ENCODE measurements around the gene FUBP3. TPM values are rescaled to one million over a fixed set of nuclear protein-coding genes. Genes with fewer than 3 reads are reported as not detected.
A peak's percentile ranks its signal among the peaks of the same experiment; 100 is the strongest.

FUBP3 gene
- total RNA-seq, 4 donors from 2014 or later = 22.4 to 65.6 (median 38.6) TPM

- no peaks in the 10 kb centered on the region for H3K4me1 ChIP-seq
- no peaks in the 10 kb centered on the region for H3K36me3 ChIP-seq
- intact Hi-C loops (cut with DNase I; ENCODE audit: low total_unique reads) = no loop called here
- no peaks in the 10 kb centered on the region for H3K27me3 ChIP-seq
- no peak for DNase-seq
- no peaks in the 10 kb centered on the region for H3K9me3 ChIP-seq
- TF ChIP-seq POLR2A (IDR thresholded peaks at IDR 0.05) (no peak), CTCF (IDR thresholded peaks at IDR 0.05) (no peak)
- peak overlapping the region; percentile 80 to 88 for H3K27ac ChIP-seq
- H3K4me3 ChIP-seq = peak overlapping the region; percentile 84 to 93
These were observed 524 bp downstream of the FUBP3 start for GRCh38 chr9:130579738-130580463.

- DNase-seq = no peak
- H3K9me3 ChIP-seq = no peaks in the 10 kb centered on the region
- no peaks in the 10 kb centered on the region for H3K27me3 ChIP-seq
- TF ChIP-seq CTCF (IDR thresholded peaks at IDR 0.05) (no peak), POLR2A (IDR thresholded peaks at IDR 0.05) (no peak)
- H3K27ac ChIP-seq = no peak overlapping the region
- H3K36me3 ChIP-seq = no peaks in the 10 kb centered on the region
- no peak overlapping the region for H3K4me3 ChIP-seq
- intact Hi-C loops (cut with DNase I; ENCODE audit: low total_unique reads) = no loop called here
- H3K4me1 ChIP-seq = no peaks in the 10 kb centered on the region
These were observed 2.4 kb downstream of the FUBP3 start for GRCh38 chr9:130581766-130582165.

GRCh38 chr9:130583271-130583670 lies 3.9 kb downstream of the FUBP3 start:
- H3K4me1 ChIP-seq = no peaks in the 10 kb centered on the region
- H3K4me3 ChIP-seq = no peak overlapping the region
- H3K27me3 ChIP-seq = no peaks in the 10 kb centered on the region
- no peaks in the 10 kb centered on the region for H3K9me3 ChIP-seq
- no peak overlapping the region for H3K27ac ChIP-seq
- H3K36me3 ChIP-seq = no peaks in the 10 kb centered on the region
- TF ChIP-seq POLR2A (IDR thresholded peaks at IDR 0.05) (no peak), CTCF (IDR thresholded peaks at IDR 0.05) (no peak)
- intact Hi-C loops (cut with DNase I; ENCODE audit: low total_unique reads) = no loop called here
- no peak for DNase-seq

- H3K4me3 ChIP-seq = no peak overlapping the region
- DNase-seq = no peak
- H3K27me3 ChIP-seq = no peaks in the 10 kb centered on the region
- no peaks in the 10 kb centered on the region for H3K4me1 ChIP-seq
- TF ChIP-seq CTCF (IDR thresholded peaks at IDR 0.05) (no peak), POLR2A (IDR thresholded peaks at IDR 0.05) (no peak)
- H3K36me3 ChIP-seq = no peaks in the 10 kb centered on the region
- H3K9me3 ChIP-seq = no peaks in the 10 kb centered on the region
- H3K27ac ChIP-seq = no peak overlapping the region
- intact Hi-C loops (cut with DNase I; ENCODE audit: low total_unique reads) = no loop called here
These were observed 8.5 kb downstream of the FUBP3 start for GRCh38 chr9:130587921-130588320.

GRCh38 chr9:130588416-130588815 lies 9.0 kb downstream of the FUBP3 start:
- H3K4me3 ChIP-seq = no peak overlapping the region
- no peaks in the 10 kb centered on the region for H3K27me3 ChIP-seq
- no peaks in the 10 kb centered on the region for H3K4me1 ChIP-seq
- TF ChIP-seq POLR2A (IDR thresholded peaks at IDR 0.05) = no peak
- TF ChIP-seq CTCF (IDR thresholded peaks at IDR 0.05) = no peak
- no peak overlapping the region for H3K27ac ChIP-seq
- DNase-seq = no peak
- no peaks in the 10 kb centered on the region for H3K9me3 ChIP-seq
- H3K36me3 ChIP-seq = no peaks in the 10 kb centered on the region
- intact Hi-C loops (cut with DNase I; ENCODE audit: low total_unique reads) = no loop called here

All from uterus (tissue), 4 donors.